CD4-positive, alpha-beta T cell treated with Interleukin-6 for 4 hours (primary cell): ENCODE data around the gene HOXD10.

Experiments used
- DNase-seq: peaks from one replicate; pipeline ENCODE4 v3.0.0-alpha.2; 2020; ENCODE audit warnings: mixed read lengths

HOXD10 gene

GRCh38 chr2:176165370-176166050 lies 48.9 kb downstream of the HOXD10 start:
- DNase-seq = no peak

GRCh38 chr2:176166272-176166671 lies 49.7 kb downstream of the HOXD10 start:
- no peak for DNase-seq

GRCh38 chr2:176167398-176167797 lies 50.8 kb downstream of the HOXD10 start:
- DNase-seq = no peak

GRCh38 chr2:176169181-176169580 lies 52.6 kb downstream of the HOXD10 start:
- DNase-seq = no peak
